Breast epithelium (tissue), 3 donors: Measurements from ENCODE around the gene IARS2.

ENCODE experiments used
- POLR2A ChIP-seq: fragments of 450-650 bp; IDR thresholded peaks from one replicate; pipeline ENCODE4 v1.6.1; 2016; ENCODE audit warnings: antibody characterized with exemption, mild to moderate bottlenecking, moderate library complexity
- TF ChIP-seq, protein P1 (sequence below), 3 donors: fragments of 450-650 bp; IDR thresholded peaks; one replicate each; pipeline ENCODE4 v1.5.1; 2016 to 2017; ENCODE audit warnings: antibody characterized with exemption in 3 of 3, mild to moderate bottlenecking in 3 of 3, moderate library complexity in 3 of 3

DNA sequence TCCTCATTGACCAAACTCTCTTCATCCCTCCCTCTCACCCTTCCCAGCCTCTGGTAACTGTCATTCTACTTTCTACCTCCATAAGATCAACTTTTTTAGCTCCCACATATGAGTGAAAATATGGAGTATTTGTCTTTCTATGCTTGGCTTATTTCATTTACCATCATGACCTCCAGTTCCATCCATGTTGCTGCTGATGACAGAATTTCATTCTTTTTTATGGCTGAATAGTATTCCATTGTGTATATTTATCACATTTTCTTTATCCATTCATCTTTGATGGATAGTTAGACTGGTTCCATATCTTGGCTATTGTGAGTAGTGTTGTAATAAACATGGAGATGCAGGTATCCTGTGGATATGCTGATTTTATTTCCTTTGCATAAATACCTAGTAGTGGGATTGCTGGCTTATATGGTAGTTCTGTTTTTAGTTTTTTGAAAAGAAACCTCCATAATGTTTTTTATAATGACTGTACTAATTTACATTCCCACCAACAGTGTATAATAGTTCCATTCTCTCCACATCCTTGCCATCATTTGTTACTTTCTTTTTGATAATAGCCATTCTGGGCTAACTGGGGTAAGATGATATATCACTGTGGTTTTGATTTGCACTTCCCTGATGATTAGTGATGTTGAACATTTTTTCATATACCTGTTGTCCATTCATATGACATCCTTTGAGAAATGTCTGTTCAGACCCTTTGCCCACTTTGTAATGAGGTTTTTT lies 35.7 kb downstream of the IARS2 start:
- TF ChIP-seq, protein P1, sequence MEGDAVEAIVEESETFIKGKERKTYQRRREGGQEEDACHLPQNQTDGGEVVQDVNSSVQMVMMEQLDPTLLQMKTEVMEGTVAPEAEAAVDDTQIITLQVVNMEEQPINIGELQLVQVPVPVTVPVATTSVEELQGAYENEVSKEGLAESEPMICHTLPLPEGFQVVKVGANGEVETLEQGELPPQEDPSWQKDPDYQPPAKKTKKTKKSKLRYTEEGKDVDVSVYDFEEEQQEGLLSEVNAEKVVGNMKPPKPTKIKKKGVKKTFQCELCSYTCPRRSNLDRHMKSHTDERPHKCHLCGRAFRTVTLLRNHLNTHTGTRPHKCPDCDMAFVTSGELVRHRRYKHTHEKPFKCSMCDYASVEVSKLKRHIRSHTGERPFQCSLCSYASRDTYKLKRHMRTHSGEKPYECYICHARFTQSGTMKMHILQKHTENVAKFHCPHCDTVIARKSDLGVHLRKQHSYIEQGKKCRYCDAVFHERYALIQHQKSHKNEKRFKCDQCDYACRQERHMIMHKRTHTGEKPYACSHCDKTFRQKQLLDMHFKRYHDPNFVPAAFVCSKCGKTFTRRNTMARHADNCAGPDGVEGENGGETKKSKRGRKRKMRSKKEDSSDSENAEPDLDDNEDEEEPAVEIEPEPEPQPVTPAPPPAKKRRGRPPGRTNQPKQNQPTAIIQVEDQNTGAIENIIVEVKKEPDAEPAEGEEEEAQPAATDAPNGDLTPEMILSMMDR (IDR thresholded peaks at IDR 0.05), result no peak
- no peak for TF ChIP-seq POLR2A
